NCI-H187 treated with DMSO at 0.1 percent for 48 hours (cell line): ENCODE measurements around the gene DCUN1D1.

Experiments used
- DNase-seq: peaks from one replicate; lab custom pipeline; 2025; lab: John Stamatoyannopoulos, UW

The DCUN1D1 gene

DNA sequence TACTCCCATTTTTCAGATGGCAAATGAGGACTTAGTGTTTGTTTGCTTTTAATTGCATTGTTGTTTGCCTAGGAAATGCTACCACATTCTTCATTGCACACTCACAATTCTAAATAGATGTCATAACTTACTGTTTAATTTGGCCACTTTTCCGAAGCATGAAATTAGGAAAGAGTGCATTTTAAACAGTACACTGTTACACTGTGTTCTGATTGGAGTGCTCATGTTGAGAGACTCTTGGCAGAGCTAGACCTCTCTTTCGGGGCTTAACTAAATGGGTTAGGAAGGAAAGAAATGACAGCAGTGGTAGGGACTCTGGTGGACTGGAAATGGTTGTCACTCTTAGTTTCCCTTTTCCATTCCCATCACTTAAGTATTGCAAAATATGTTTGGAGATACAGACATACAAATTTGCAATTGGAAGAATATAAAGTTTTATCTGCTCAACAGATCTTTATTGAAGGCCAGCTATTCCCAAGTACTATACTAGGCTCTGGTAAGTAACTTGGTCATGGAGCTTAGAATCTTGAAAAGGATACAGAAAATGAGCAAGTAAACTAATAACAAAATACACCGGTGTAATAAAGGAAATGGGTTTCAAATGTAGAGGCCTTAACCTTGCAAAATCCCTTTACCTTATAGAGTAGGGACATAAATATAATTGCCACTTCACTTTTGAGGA lies 90.2 kb downstream of the DCUN1D1 start:
- no peak for DNase-seq
